OCI-LY1 (cell line): ENCODE measurements around the gene GORAB.

Source experiments
- EZH2 ChIP-seq: fragments of 200-600 bp; sonication (generic), shearing (Covaris generic); IDR thresholded peaks from 2 replicates; pipeline ENCODE4 v1.8.0; 2017; ENCODE audit warnings: borderline replicate concordance, mixed run types, mild to moderate bottlenecking, antibody characterized with exemption, low read length, moderate library complexity, mixed read lengths
- TF ChIP-seq, protein P1 (sequence below): fragments of 200-600 bp; sonication (generic), shearing (Covaris generic); IDR thresholded peaks from 2 replicates; pipeline ENCODE4 v1.5.1; 2017; ENCODE audit warnings: mild to moderate bottlenecking, antibody characterized with exemption, low read length, moderate library complexity, mixed read lengths

DNA sequence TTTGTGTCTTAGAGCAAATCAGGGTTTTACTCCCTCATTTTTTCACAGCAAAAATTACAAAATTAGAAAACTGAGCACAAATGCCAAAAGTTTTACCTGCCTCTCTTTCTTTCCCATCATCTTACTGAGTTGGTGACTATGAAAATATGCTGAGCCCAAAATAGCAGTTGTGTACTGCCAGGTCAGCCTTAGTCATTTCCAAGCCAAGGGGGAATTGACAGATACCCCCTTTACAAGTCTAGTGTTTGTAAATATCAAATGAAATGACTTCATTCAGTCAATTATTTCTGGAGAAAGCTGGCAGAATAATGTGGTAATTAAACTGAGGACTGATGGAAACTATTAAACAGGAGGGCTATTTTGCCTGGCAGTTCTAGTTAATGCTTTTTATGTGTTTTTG lies 11.4 kb upstream of the GORAB start:
- TF ChIP-seq, protein P1, sequence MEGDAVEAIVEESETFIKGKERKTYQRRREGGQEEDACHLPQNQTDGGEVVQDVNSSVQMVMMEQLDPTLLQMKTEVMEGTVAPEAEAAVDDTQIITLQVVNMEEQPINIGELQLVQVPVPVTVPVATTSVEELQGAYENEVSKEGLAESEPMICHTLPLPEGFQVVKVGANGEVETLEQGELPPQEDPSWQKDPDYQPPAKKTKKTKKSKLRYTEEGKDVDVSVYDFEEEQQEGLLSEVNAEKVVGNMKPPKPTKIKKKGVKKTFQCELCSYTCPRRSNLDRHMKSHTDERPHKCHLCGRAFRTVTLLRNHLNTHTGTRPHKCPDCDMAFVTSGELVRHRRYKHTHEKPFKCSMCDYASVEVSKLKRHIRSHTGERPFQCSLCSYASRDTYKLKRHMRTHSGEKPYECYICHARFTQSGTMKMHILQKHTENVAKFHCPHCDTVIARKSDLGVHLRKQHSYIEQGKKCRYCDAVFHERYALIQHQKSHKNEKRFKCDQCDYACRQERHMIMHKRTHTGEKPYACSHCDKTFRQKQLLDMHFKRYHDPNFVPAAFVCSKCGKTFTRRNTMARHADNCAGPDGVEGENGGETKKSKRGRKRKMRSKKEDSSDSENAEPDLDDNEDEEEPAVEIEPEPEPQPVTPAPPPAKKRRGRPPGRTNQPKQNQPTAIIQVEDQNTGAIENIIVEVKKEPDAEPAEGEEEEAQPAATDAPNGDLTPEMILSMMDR: no peak
- TF ChIP-seq EZH2: no peak
